ENCODE measurements around the gene CRYGN. TPM values are rescaled to one million over a fixed set of nuclear protein-coding genes. Genes with fewer than 3 reads are reported as not detected.

The CRYGN gene
- total RNA-seq, 4 donors from 2014 or later: not detected

GRCh38 chr7:151442776-151443496, 3.0 kb upstream of the CRYGN start:
- H3K9me3 ChIP-seq: no peaks in the 10 kb centered on the region
- H3K36me3 ChIP-seq: no peaks in the 10 kb centered on the region
- H3K4me3 ChIP-seq: no peak overlapping the region
- no peak overlapping the region for H3K27ac ChIP-seq
- peaks cover 18% of the 10 kb centered on the region for H3K27me3 ChIP-seq
- WGBS: 86% methylated on average over 10 of the region's 10 CpGs
- TF ChIP-seq CTCF (IDR thresholded peaks at IDR 0.05) (no peak), POLR2AphosphoS5 (IDR thresholded peaks at IDR 0.05) (no peak), POLR2A (IDR thresholded peaks at IDR 0.05) (no peak), EP300 (IDR thresholded peaks at IDR 0.05) (no peak)
- H3K4me1 ChIP-seq: peaks cover 21% of the 10 kb centered on the region
- no peak for DNase-seq (ENCODE audit: low spot score in 2 of 2)

GRCh38 chr7:151440799-151441445, 981 bp upstream of the CRYGN start:
- Histone ChIP-seq H3K36me3 (no peaks in the 10 kb centered on the region), H3K27ac (no peak overlapping the region), H3K27me3 (peaks cover 18% of the 10 kb centered on the region), H3K9me3 (no peaks in the 10 kb centered on the region), H3K4me1 (peaks cover 21% of the 10 kb centered on the region), H3K4me3 (no peak overlapping the region)
- TF ChIP-seq POLR2A (IDR thresholded peaks at IDR 0.05) (no peak), POLR2AphosphoS5 (IDR thresholded peaks at IDR 0.05) (no peak), EP300 (IDR thresholded peaks at IDR 0.05) (no peak), CTCF (IDR thresholded peaks at IDR 0.05) (no peak)
- WGBS: 23% methylated on average over 10 of the region's 10 CpGs
- DNase-seq (ENCODE audit: low spot score in 2 of 2): peak in 1 of 2 donors; percentile 60

- H3K27ac ChIP-seq: no peak overlapping the region
- TF ChIP-seq EP300 (IDR thresholded peaks at IDR 0.05): no peak
- no peak for TF ChIP-seq POLR2A (IDR thresholded peaks at IDR 0.05)
- TF ChIP-seq POLR2AphosphoS5 (IDR thresholded peaks at IDR 0.05): no peak
- TF ChIP-seq CTCF (IDR thresholded peaks at IDR 0.05): no peak
- no peaks in the 10 kb centered on the region for H3K9me3 ChIP-seq
- WGBS: 94% methylated on average over 9 of the region's 17 CpGs
- H3K4me1 ChIP-seq: peaks cover 21% of the 10 kb centered on the region
- peaks cover 18% of the 10 kb centered on the region for H3K27me3 ChIP-seq
- H3K36me3 ChIP-seq: no peaks in the 10 kb centered on the region
- H3K4me3 ChIP-seq: no peak overlapping the region
- peak; percentile 58 to 62 for DNase-seq (ENCODE audit: low spot score in 2 of 2)
Observed at GRCh38 chr7:151438864-151439601, 908 bp downstream of the CRYGN start.

- 89% methylated on average over 21 of the region's 23 CpGs for WGBS
- peaks cover 18% of the 10 kb centered on the region for H3K27me3 ChIP-seq
Observed at GRCh38 chr7:151437866-151438516, 1.9 kb downstream of the CRYGN start.

More at GRCh38 chr7:151437866-151438516, 1.9 kb downstream of the CRYGN start:
- TF ChIP-seq EP300 (IDR thresholded peaks at IDR 0.05) (no peak), POLR2AphosphoS5 (IDR thresholded peaks at IDR 0.05) (no peak), CTCF (IDR thresholded peaks at IDR 0.05) (no peak), POLR2A (IDR thresholded peaks at IDR 0.05) (no peak)
- Histone ChIP-seq H3K9me3 (no peaks in the 10 kb centered on the region), H3K4me3 (no peak overlapping the region), H3K4me1 (peaks cover 24% of the 10 kb centered on the region), H3K36me3 (no peaks in the 10 kb centered on the region), H3K27ac (no peak overlapping the region)
- peak; percentile 56 for DNase-seq (ENCODE audit: low spot score in 2 of 2)
